Non-pigmented ciliary epithelial cell (primary cell): ENCODE data around the gene FAM13A.

Experiments used
- DNase-seq: peaks from one replicate; pipeline ENCODE4 v3.0.0-alpha.2; 2010; ENCODE audit warnings: low read depth

Gene FAM13A

GRCh38 chr4:88747351-88747750, 309.6 kb downstream of the FAM13A start:
- DNase-seq: no peak

- no peak for DNase-seq
These were observed 310.8 kb downstream of the FAM13A start for GRCh38 chr4:88746206-88746605.

- no peak for DNase-seq
These were observed 311.3 kb downstream of the FAM13A start for GRCh38 chr4:88745581-88746163.

- no peak for DNase-seq
These were observed 311.8 kb downstream of the FAM13A start for GRCh38 chr4:88745175-88745574.

- DNase-seq: no peak
These were observed 312.4 kb downstream of the FAM13A start for GRCh38 chr4:88744609-88745008.

- peak; percentile 80 for DNase-seq
These were observed 313.3 kb downstream of the FAM13A start for GRCh38 chr4:88743696-88744095.

GRCh38 chr4:88742561-88742960, 314.4 kb downstream of the FAM13A start:
- no peak for DNase-seq

GRCh38 chr4:88738180-88738579, 318.8 kb downstream of the FAM13A start:
- no peak for DNase-seq

GRCh38 chr4:88737307-88737941, 319.6 kb downstream of the FAM13A start:
- no peak for DNase-seq

GRCh38 chr4:88736264-88736663, 320.7 kb downstream of the FAM13A start:
- no peak for DNase-seq

- no peak for DNase-seq
These were observed 321.4 kb downstream of the FAM13A start for GRCh38 chr4:88735564-88735963.

GRCh38 chr4:88734403-88734949, 322.5 kb downstream of the FAM13A start:
- no peak for DNase-seq

- no peak for DNase-seq
These were observed 324.1 kb downstream of the FAM13A start for GRCh38 chr4:88732714-88733368.

GRCh38 chr4:88731381-88731780, 325.6 kb downstream of the FAM13A start:
- no peak for DNase-seq

GRCh38 chr4:88730811-88731210, 326.2 kb downstream of the FAM13A start:
- no peak for DNase-seq

GRCh38 chr4:88729146-88729760, 327.7 kb downstream of the FAM13A start:
- DNase-seq: no peak

GRCh38 chr4:88728146-88728545, 328.8 kb downstream of the FAM13A start:
- no peak for DNase-seq

- DNase-seq: no peak
These were observed 331.0 kb downstream of the FAM13A start for GRCh38 chr4:88725986-88726385.

- DNase-seq: no peak
These were observed 331.8 kb downstream of the FAM13A start for GRCh38 chr4:88725143-88725542.

GRCh38 chr4:88724406-88724805, 332.6 kb downstream of the FAM13A start:
- no peak for DNase-seq

- DNase-seq: no peak
These were observed 334.2 kb downstream of the FAM13A start for GRCh38 chr4:88722828-88723227.

- no peak for DNase-seq
These were observed 334.7 kb downstream of the FAM13A start for GRCh38 chr4:88722276-88722780.
